ENCODE measurements around the gene HKDC1. TPM values are rescaled to one million over a fixed set of nuclear protein-coding genes. Genes with fewer than 3 reads are reported as not detected.
"Not testable (repeated sequence)": the region's sequence is repeated elsewhere in the genome, so short reads cannot be mapped to it uniquely, and the experiment has no call there.

The HKDC1 gene
- total RNA-seq, 1 donor from 2014 or later: 41.2 TPM

DNA sequence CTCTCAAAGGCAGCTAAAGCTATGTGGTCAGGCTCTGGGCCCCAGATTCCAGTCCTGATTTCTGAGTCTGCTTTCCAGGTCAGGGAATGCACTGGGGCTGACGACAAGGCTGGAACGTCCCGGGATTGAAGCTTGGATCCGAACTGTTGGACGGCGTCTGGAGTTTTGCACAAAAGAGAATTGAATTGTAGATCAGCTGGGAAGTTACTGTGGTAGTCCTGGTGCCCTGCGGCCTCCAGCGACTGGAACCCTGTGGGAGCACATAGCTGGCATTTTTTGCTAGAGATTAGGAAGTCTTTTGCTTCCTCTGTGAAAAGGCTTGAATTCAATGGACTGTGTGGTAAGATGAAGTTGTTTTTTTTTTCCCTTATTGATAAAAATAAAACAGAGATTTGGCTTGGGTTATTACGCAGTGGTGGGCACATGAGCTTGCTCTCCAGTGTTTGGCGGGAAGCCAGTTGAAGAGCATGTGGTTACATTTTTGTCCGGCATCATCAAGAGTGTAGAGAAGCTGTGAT, 58.4 kb downstream of the HKDC1 start, which contains the start of gene HK1:
Gene HK1 (plus strand): TSS at position 51 of the 518 bp plus-strand sequence.
- peak; percentile 25 for DNase-seq (ENCODE audit: low spot score)

DNA sequence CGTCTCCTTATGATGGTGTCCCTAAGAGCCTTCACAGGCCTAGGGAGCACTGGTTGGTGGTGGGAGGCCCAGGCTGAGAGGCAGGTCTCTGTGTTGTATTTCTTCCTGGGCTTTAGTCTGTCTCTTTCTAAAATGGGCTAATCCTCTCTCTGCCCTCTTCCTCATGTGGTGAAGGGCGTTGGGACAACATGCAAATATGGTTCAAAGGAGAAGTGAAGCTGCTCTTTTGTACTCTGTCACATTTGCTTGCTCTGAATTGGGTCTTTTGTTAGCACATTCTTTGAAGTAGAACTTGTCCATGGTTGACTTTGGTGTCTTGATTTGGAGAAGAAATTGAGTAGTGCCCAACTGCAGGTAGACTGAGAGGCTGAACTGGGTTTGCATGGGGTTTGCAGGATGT, 59.0 kb downstream of the HKDC1 start:
- DNase-seq (ENCODE audit: low spot score): no peak

DNA sequence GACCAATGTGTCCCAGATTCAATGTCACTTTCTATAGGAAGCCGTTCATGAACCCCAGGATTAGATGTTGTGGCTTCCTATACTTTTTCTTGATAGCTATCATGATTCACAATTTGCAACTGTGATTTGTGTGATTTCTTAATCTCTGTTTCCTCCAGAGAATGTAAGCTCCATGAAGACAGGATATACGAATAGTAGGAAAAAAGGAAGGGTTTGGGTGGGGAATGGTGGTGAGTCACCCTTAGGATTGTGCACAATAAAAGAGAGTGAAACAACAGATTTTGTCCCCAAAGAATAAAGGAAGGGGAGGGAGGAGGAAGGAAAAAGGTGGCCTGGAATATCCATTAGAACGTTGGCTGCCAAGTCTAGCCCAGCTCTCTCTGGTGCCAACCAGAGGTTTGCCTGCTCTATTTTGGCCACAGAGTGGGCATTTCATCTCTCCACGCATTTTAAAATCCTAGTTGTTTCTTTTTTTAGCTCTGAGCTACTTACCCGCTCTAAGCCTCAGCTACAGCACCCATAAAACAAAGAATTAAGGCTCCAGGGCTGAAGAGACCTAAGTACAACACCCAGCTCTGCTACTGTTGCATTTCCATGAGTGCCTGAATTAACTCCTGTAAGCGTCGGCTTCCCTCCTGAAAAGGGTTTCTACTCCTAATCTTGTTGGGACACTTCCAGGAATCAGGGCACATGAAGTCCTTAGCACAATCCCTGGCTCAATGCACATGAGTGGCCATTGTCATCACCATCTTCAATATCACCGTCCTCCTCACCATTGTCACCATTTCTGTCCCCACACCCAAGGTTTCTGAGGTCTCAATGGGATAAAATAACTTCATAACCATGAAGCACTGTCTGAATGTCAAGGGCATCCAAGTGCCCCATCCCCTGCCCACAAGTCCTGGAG, 61.6 kb downstream of the HKDC1 start:
- DNase-seq (ENCODE audit: low spot score): no peak

DNA sequence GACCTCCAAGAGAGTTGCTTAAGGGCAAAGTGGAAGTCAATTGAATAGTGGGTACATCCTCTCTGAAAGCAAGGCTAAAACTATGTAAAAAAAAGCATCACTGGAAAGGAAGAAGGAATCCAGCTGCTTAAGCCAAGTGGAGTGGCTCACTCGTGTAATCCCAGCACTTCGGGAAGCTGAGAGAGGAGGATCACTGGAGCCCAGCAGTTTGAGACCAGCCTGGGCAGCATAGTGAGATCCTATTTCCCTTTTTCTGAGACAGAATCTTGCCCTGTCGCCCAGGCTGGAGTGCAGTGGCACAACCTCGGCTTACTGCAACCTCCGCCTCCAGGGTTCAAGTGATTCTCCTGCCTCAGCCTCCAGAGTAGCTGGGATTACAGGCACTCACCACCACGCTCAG, 64.3 kb downstream of the HKDC1 start:
- not testable (repeated sequence) for DNase-seq (ENCODE audit: low spot score)

DNA sequence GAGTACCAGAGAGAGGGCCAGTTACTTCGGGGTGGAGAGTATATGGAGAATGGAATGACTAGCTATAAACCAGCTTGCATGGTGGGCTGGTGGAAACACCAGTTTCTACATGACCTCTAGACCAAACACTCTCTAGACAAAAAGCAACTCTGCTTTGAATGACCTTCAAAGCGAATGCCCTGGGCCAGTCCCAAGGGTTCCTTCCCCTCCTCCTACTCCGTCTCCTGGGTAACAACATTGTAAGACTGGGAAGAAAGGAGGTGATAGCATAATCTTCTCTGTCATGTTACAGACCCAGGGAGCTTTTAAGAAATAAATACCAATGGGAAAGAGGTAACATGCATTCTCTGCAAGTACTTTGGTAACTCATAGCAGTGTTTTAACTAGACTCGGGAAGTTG, 65.6 kb downstream of the HKDC1 start:
- no peak for DNase-seq (ENCODE audit: low spot score)

DNA sequence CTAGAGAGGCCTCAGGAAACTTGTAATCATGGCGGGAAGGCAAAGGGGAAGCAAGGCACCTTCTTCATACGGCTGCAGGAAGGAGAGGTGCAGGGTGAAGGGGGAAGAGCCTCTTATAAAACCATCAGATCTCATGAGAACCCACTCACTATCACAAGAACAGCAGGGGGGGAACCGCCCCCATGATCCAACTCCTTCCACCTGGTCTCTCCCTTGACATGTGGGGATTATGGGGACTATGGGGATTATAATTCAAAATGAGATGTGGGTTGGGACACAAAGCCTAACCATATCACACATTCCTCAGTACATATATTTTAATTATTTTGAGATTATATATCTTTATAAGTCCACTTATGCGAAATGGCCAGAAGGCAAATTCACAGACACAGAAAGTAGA, 67.0 kb downstream of the HKDC1 start:
- DNase-seq (ENCODE audit: low spot score): no peak

DNA sequence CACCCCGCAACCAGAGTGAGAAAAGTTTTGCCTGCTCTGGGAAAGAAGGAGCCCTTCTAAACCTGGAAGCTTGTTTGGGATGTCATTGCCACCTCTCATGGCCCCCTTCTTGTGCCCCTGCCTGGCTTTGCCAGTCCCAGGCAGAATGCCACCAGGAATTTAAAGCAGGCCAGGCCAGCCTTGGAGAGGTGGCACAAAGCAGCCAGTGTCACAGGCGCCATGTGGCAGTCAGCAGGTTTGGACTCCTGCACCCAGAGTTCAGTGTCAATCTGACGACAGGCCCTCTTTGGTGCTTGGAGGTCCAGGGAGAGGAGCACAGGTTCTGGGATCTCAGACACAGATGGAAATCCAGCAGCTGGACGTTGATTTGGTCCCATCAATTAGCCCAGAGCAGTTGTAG, 70.9 kb downstream of the HKDC1 start:
- DNase-seq (ENCODE audit: low spot score): no peak

DNA sequence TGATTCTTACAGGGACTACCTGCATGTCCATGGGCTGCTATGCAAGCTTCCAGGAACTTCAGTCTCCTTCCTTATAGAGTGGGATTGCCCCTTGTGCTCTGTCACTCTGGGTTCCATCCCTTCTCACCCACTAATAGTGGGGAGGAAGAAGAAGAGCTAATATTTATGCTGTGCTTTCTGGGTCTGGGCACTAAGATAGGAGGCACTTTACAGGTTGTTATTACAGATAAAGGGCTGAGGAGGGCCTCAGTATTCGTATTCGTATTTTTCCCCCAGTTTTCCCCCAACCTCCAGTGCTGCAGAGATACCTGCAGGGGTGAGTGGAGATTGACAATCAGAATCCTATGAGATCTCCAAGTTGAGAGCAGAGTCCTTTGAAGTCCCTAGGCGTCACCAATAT, 72.3 kb downstream of the HKDC1 start:
- no peak for DNase-seq (ENCODE audit: low spot score)

DNA sequence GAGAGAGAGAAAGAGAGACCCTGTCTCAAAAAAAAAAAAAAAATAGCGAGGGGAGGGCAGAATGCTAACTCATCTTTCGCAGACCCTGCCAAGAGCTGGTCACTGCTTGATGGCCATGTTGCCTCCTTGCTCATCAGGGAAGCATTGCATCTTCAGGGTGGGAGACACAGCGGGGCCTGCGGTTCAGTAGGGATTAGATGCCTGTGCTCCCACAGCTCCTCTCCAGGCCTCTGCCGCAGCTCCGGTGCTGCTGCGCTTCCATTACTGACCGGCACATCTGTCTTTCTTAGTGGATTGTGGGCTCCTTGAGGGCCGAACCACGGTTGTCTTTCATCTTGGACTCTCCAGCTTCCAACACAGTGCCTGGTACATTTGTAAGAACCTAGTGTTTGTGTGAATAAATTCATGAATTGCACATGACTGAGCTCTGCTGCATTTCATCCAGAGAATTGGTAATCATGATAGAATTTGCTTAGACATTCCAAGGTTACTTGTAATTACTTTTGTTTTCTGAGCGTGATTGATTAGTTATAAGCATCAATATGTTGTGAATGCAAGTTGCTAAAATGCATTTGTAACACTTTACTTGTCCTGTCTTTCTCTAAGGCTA, 75.0 kb downstream of the HKDC1 start:
- DNase-seq (ENCODE audit: low spot score): no peak

DNA sequence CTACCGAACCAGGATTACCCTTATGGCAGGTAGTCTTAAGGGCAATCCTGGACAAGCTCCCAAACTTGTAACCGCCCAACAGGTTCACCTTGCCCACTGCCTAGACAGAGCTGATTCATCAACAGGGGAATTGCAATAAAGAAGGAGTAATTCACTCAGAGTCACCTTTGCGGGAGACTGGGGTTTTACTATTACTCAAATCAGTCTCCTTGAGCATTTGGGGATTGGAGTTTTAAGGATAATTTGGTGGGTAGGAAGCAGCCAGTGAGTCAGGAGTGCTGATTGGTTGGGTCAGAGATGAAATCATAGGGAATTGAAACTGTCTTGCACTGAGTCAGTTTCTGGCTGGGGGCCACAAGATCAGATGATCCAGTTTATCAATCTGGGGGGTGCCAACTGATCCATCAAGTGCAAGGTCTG, 83.5 kb downstream of the HKDC1 start:
- DNase-seq (ENCODE audit: low spot score): no peak

DNA sequence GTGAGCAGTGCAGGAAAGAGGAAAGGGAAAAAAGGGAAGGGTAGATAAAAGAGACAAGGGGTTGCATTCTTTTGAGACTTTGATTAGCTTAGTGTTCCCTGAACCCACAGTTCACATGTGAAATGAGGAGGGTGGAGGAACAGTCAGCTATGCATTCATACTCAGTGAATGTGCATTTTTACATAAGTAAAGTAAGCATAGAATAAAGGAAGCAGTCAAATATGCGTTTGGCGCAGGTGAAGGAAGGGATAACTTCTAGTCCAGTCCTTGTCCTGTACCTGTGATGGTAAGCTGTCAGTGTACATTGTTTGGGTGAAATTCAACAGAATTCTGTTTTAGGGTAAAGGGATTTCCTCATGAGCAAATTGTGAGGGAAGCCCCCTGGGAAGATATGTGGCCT, 86.3 kb downstream of the HKDC1 start:
- no peak for DNase-seq (ENCODE audit: low spot score)

DNA sequence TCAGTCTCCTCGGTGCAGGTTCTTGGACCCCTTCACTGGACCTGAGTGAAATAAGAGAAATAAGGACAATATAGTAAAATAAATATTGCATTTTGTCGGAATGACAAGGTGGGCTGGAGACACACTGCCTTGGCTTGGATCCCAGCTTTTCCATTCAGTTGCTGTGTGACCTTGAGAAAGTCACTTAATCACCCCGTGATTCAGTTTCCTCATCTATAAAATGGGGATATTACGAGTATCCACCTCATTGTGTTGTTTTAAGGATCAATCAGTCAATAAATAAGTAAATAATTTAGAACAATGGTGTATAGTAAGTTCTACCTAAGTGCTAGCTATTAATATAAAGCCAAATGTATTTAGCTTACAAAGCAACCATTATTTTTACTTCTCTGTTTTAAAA, 87.3 kb downstream of the HKDC1 start:
- no peak for DNase-seq (ENCODE audit: low spot score)

DNA sequence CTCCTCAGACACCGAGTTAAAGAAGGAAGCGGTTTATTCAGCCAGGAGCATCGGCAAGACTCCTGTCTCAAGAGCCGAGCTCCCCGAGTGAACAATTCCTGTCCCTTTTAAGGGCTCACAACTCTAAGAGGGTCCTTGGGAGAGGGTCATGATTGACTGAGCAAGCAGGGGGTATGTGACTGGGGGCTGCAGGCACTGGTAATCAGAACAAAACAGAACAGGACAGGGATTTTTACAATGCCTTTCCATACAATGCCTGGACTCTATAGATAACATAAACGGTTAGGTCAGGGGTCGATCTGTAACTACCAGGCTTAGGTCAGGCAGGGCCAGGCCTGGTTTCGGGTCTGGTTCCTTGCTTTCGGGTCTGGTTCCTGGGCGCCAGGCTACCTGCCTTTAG, 88.2 kb downstream of the HKDC1 start:
- DNase-seq (ENCODE audit: low spot score): not testable (repeated sequence)

DNA sequence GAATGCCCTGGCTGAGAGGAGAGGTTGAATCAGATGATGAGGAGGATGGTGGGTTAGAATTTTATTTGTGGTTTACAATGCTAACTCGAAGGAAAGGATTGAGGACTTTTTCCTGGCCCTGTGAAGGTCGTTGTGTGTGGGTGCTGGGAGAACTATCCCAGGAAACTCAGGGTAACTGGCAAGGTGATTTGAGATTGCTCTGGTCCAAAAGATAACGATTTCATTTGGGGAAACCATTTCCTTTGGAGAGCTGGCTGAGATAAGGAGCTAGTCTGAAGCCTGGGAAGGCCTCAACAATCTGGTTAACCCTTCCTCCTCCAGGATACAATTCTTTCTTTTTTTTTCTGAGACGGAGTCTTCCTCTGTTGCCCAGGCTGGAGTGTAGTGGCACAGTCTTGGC, 91.2 kb downstream of the HKDC1 start:
- no peak for DNase-seq (ENCODE audit: low spot score)

DNA sequence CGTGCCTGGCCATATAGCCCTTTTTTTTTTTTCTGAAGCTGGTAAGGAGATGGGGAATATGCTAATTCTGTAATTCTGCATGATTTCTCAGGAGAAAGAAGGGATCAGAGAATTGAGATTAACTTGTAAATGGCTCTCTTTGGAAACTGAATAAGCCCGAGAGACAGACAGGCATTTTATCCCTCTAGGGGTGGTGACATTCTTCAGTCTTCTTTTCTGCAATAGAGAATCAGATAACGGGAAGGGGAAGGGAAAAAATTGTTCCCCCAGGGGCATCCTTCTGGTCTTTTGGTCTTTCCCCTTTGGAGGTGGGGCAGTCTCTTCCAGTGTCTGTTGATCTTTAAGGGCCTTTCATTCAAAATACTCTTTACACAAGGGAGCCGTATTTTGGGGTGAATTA, 92.4 kb downstream of the HKDC1 start:
- no peak for DNase-seq (ENCODE audit: low spot score)

DNA sequence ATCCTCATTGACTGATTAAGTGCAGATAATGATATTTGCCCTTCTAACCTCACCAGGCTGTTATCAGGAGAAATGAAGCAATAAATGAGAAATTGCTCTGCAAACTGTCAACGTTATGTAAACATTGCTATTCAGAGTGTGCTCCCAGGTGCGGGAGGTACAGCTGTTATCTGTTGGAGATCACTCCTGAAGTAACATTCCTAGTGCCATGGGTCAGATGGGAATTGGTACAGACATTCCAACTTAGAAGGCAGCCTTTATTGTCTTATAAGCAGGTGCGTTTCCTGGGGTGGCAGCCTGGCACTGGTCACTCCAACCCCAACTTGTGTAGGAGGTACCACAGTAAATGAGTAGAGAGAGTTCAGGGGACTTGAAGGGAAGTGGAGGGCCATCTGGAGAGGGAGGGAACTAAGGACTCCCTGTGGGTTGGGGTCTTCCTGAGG, 95.0 kb downstream of the HKDC1 start:
- no peak for DNase-seq (ENCODE audit: low spot score)

DNA sequence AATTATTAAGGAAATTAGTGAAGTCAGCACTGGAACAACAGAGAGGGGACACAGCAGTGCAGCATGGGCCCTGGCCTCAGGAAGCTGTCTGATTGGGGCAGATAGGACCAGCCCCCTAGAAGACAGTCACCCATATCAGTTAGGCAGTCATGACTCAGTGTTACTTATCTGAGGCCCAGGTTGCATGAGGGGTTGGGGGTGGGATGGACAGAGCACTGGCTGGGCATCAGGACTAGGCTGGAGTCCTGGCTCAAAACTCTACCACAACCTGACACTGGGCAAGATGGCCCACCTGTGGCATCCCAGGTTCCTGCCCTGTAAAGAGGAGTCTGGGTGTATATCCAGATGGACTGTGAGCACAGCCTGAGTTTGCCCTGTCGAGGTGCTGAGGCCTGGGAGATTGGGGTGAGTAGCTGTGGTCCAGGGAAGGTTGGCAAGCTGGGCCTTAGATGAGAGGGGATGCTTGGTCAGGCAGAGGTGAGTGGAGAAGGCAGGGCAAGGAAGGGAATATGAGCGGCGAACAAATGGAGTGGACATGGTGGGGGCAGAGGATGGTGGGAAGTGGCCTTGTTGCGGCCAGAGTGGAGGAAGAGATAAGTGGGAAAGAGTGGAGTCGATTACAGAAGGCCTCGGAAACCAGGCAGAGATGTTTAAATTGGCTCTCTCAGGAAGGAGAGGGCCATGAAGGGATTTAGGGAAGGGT, 95.6 kb downstream of the HKDC1 start:
- no peak for DNase-seq (ENCODE audit: low spot score)

DNA sequence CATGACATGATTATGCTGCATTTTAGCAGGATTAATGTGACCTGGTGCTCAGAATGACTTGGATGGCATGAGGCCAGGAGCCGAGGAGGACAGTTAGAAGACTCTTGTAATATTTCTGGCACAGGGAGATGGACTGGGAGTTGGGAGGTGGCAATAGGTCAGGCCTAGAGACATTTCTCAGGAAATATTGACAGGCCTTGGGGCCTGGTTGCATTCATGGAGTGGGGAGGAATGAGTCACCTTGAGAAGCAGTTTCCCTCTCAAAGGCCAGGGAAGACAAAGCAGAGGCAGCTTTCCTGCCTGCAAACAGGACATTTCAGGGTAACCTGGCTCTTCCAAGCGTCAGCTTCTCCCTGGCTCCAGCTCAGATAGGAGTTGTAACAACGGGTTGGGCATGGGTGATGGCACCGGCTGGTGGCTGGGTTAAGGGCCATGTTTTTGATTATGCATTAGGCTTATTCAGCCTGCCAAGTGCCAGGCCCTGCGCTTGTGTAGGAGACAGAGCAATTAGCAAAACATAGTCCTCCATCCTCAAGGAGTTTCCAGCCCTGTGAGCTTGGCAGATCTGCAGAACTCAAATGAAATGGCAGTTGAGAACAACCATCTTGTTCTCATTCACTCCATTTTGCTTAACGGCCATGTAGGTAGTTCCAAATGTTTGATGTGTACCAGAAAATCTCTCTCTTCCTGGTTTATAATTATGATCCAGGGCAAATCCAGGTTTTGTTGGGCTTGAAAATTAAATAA, 96.4 kb downstream of the HKDC1 start:
- DNase-seq (ENCODE audit: low spot score): no peak
